ENCODE results near the gene SLC22A23.

SLC22A23 gene

DNA sequence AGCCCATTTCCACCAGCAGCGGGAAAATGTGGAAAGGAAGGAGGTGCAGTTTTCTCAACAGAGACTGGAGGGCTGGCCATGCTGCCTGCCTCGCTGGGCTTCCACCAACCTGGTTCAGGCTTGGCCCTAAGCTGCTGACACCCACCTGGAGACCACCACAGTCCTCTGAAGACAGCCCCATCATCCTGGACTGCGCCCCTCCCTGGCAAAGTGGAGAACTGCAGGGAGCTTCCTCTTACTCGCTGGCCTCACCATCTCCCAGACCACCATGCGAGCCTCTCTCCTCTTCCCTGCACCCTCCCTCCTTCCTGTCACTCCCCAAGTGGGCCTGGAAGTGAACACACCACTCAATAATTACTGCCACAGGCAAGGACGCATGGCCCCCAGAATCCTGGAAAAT, 126.7 kb downstream of the SLC22A23 start:
- DNase-seq, result no peak

DNA sequence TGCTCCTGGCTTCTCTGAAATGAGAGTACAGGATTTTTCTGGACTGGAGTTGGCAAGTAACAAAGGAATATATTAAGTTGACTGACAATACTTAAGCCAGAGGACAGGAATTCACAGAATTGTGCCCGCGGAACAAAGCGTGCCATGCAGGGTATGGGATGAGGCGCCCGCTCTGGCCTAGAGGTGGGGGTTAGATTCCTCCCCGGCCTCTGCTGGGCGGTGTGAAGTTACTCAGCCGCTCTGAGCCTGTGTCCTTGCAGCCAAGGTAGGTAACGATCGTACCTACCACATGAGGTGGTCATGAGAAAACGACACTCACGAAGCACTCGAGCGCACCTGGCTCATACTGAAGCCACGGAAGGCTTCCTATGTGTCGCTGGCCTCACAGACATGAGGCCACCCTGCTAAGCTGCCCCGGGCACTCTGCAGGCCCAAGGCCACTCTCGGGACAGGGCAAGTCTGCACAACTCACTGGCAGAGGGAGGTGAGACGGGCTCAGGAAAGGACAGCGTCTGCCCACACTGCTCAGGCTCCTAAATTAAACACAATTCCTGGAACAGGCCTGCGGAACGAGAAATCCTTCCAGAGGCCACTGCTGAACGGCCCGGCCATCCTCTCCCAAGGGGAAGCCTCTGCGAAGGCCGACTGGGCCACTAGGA, 127.3 kb downstream of the SLC22A23 start:
- no peak for DNase-seq

DNA sequence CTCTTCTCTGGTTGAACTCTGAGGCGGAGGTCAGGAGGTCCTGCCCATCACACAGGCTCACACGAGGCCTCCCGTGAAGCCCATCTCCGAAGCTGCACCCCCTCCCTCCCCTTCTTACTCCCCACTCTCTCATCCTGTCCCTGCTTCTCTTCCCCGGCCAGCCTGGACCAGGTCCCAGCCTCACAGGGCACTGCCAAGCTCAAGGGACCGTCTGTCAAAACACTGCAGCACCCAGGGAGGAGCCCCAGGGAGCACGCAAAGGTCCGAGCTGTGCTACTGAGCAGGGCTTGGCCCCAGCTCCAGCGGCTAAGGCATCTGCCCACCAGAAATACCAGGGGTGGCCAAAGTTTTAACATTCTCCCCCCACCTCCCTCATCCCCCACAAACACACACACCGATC, 128.1 kb downstream of the SLC22A23 start:
- DNase-seq, result no peak

GRCh38 chr6:3328145-3328544, 128.7 kb downstream of the SLC22A23 start:
- DNase-seq, result no peak

DNA sequence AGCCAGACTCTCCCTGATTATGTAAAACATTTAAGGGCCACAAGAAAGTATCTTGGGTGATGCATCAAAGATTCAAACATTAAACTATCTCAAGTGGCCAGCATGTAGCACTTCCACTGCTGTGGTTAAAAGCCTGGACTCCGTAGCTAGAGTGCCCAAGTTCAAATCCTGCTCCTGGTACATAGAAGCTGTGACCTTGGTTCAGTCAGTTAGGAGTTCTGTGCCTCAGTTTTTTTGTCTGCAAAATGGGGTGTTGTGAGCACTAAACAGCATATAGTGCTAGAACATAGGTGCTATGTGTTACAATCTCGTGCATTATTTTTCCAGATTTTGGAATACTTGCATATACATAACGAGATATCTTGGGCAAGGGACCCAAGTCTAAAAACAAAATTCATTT, 129.4 kb downstream of the SLC22A23 start:
- DNase-seq, result no peak

DNA sequence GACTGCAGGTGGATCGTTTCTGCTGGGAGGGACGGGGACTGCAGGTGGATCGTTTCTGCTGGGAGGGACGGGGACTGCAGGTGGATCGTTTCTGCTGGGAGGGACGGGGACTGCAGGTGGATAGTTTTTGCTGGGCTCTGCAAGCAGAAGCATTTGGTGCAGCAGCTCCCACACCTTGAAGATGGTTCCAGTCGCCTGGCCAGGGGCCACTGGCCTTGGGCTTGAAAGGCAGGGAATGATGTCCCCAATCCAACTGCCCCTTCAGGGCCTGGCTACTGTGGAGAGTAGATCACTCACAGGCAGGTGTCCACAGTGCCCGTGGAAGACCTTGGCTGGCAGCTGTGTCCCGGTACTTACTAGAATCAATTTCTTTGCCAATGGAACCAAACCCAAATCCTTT, 129.9 kb downstream of the SLC22A23 start:
- DNase-seq, result no peak

- no peak for DNase-seq
Observed at GRCh38 chr6:3326184-3326971, 130.5 kb downstream of the SLC22A23 start.

- DNase-seq, result no peak
Observed at GRCh38 chr6:3325210-3325609, 131.6 kb downstream of the SLC22A23 start.

- DNase-seq, result no peak
Observed at GRCh38 chr6:3324262-3324942, 132.4 kb downstream of the SLC22A23 start.

DNA sequence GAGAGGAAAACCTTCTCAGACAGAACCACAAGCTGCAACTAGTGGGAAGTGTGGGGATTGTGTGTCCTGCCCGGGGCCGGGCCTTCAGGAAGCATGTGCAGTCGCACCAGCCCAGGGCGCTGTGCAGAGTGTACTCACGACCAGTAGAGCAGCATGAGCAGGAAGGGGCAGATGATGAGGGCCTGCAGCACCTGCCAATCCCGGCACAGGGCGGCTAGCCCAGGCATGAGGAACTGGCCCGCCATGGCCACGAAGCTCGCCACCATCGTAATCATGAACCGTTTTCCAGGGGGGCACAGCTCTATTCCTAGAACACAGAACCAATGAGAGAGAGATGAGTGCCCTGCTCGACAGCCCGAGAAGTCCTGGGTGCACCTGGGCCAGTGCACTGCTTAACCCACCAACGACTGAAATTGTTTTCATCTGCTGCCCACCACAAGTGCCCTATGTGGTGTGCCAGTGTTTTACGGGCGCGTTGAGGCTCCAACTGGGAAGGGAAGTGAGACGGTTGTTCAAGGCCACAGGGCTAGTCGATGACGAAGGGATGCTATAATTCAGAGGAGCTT, 133.1 kb downstream of the SLC22A23 start:
- DNase-seq, result no peak

DNA sequence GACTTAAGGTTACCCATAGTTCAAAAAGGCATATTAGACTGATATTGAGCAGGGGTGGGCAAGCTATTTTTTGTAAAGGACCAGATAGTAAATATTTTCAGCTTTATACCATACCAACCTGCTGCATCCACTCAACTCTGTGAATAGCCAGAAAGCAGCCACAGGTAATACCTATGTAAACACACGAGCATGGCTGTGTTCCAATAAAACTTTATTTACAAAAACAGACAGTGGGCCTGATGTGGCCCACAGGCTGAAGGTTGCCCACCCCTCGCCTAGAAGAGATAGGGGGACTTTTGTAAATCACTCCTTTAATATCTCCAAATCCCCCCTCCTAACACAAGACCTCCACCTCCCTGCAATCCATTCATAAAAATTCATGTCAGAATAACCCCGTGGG, 133.7 kb downstream of the SLC22A23 start:
- DNase-seq, result no peak

DNA sequence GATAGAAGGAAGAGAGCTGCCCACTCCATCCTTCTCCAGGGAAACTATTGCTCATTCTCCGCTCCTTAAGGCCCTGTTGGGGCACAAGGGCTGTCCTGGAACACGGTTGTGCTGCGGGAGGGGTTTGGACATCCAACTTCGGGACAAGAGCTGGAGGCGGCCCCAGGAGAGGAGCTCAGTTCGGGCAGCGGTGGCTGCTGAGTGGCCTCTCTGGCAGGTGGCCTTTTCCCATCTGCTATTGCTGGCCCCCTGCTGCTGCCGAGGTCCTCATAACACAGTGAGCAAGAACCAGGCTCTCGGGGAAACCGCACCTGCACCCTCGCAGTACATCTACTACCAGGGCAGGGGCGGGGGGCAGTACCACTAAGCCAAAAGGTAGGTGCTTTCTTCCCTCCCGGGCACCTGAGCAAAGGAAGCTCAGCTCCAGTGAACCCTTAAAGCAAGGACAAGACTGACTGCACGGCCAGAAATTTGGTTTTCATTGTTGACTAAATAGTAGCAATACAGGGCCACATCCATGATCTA, 134.4 kb downstream of the SLC22A23 start:
- DNase-seq, result no peak

DNA sequence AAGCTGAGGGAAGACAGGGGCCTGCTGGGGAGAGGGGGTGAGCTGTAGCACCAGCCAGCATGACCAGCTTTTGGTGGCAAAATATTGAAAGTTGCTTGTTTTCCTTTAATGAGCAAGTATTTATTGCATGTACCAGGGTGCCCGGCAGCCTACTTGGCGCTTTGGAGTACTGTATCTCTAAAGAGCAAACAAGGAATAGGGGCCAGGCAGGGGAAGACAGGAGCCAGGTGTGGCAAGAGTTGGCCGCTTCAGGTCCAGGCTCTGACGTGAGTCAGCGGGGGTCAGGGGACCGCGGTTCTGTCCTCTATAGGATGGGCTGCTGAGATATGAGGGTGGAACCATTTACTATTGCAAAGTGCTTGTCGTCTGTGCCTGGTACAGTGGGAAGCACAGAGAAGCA, 135.0 kb downstream of the SLC22A23 start:
- DNase-seq, result no peak

DNA sequence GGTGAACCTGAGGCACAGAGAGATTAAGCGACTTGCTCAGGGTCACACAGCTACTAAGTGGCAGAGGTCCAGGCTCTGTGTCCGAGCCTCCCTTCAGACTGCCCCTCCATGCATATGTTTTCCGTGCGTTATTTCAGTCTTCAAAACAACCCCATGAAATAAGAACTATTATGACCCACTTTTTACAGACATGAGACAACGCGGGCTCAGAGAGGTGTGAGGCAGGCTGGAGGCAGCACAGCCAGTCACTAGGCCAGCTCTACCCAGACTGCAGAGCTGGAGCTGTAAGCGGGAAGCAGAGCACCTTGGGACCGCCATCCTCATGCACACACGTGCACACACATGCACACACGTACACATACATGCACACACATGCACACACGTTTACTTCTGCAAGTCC, 135.8 kb downstream of the SLC22A23 start:
- DNase-seq, result no peak

DNA sequence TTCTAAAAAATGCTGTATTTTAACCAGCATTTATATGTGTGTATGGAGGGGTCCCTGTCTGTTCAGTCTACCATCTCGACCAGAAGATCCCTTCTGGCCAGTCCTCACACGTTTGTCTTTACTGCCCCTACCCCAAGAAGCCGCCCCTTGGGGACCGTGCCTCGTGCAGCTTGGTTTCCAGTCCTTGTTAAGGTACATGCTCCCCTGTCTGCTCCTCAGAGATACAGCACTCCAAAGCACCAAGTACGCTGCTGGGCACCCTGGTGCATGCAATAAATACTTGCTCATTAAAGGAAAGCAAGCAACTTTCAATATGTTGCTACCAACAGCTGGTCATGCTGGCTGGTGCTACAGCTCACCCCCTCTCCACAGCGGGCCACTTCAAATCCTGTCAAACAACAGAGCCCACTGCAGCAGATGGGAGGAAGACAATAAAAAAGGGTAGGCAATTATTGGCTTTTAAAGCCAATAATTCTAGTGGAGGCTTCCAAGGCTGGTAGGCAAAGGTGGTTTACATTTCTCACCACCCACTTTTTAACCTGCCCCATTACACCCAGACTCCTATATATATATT, 136.5 kb downstream of the SLC22A23 start:
- no peak for DNase-seq

GRCh38 chr6:3319610-3320200, 137.1 kb downstream of the SLC22A23 start:
- no peak for DNase-seq

DNA sequence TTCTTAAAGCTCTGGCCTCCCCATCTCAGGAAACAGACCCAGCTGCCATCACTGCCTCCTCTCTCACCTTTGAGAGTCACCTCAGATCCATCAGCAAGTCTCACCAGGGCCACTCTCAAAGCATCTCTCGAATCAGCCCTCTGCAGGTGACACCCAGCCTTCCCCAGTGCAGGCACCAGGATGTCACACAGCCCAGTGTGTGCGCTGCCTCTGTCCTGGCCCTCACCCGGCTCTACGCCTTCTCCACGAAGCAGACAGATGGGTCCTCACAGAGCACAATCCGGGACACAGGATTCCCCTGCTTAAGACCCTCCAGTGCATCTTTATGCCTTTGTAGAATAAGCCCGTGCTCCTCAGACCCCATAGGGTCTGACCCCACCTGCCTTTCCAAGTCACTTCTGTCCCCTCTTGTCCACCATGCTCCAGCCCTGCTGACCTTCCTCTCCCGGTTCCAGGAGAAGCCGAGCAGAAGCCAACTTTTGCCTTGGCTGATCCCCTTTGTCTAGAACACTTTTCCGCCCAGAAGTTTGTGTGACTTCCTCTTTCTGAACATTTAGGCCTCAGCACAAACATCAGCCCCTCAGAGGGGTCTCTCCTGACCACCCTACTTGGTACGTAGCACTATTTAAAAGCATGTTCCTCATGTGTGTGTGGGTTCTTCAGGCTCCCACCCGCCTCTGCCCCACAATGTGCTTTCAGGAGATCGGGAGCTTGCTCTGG, 137.9 kb downstream of the SLC22A23 start:
- DNase-seq, result no peak

DNA sequence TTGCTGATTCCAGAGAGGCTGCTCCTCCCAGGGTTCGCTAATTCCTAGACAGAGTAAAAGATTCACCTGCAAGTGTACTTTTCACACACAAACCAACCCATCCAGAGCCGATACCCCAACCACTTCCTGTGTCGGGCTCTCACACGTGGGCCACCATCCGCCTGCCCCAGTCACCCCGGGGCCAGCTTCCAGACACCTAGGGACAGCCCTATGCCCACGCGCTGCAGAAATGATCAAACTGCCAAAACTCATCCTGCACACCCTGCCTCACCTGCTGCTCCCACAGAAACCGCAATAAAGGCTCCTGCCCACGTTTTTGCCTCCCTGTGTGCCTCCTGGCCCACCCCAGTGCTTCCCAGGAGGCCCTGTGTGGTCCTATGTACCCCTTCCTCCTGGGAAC, 138.6 kb downstream of the SLC22A23 start:
- DNase-seq, result no peak

- DNase-seq, result no peak
Observed at GRCh38 chr6:3317741-3318211, 139.1 kb downstream of the SLC22A23 start.

DNA sequence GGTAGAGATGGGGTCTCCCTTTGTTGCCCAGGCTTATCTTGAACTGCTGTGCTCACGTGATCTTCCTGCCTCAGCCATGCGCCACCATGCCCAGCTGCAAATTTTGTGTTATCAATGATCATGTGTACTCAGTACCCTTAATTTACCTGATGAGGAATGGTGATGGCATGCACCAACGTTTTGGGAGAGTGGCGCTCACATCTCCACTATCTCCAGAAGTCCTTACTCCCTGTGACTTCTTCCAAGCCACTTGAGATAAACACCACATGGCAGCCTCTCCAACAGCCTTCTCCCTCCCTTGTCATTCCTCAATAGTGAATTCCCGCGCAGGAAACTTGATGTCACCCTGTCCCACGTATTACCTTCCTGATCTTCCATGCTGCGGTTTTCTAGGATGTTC, 140.0 kb downstream of the SLC22A23 start:
- DNase-seq, result no peak

DNA sequence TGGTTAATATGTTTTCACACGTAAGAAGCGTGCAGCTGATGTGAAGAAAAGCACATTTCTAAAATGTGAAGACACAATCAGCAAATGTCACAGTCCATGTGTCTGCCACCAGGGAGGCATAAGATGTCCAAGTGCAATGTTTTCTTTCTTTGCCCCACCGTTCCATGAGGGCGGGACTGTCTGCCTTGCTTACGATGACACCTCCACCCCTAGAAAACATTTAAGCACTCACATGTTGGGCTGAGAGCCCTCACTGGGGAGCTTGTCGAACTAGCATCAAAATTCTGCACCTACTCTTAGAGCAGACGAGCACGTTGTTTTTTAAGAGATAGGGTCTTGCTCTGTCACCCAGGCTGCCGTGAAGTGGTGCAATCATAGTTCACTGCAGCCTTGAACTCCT, 140.5 kb downstream of the SLC22A23 start:
- DNase-seq, result no peak

DNA sequence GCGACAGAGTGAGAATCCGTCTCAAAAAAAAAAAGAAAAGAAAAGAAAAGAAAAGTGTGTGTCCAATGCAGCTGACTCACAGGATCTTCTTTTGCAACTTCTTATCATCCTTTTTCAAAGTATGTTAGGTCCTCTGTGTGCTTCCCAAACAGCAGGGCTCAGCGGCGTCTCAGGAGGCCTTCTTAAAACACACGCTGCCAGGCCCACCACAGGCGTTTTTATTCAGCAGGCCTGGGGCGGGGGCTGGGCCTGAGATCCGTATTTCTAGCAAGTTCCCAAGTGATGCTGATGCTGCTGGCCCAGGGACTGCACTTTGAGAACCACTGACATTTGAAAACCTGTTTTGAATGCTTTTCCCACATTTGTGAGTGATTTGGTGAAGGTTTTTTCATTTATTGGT, 141.0 kb downstream of the SLC22A23 start:
- DNase-seq, result no peak

All from activated gamma-delta T cell (primary cell).